Stimulated activated CD8-positive, alpha-beta memory T cell treated with anti-CD3 and anti-CD28 coated beads, Interleukin-15, amount 100 ng/mL, for 4 hours (primary cell): ENCODE data around the gene TOP3B.

Experiments
- DNase-seq, 2 donors: peaks; one replicate each; pipeline ENCODE4 v3.0.0-alpha.2; 2020; ENCODE audit warnings: low read depth in 2 of 2

The TOP3B gene, protein sequence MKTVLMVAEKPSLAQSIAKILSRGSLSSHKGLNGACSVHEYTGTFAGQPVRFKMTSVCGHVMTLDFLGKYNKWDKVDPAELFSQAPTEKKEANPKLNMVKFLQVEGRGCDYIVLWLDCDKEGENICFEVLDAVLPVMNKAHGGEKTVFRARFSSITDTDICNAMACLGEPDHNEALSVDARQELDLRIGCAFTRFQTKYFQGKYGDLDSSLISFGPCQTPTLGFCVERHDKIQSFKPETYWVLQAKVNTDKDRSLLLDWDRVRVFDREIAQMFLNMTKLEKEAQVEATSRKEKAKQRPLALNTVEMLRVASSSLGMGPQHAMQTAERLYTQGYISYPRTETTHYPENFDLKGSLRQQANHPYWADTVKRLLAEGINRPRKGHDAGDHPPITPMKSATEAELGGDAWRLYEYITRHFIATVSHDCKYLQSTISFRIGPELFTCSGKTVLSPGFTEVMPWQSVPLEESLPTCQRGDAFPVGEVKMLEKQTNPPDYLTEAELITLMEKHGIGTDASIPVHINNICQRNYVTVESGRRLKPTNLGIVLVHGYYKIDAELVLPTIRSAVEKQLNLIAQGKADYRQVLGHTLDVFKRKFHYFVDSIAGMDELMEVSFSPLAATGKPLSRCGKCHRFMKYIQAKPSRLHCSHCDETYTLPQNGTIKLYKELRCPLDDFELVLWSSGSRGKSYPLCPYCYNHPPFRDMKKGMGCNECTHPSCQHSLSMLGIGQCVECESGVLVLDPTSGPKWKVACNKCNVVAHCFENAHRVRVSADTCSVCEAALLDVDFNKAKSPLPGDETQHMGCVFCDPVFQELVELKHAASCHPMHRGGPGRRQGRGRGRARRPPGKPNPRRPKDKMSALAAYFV

GRCh38 chr22:21982338-21982965, at the start of gene TOP3B:
Gene TOP3B (minus strand): TSS chr22:21982787. CDS start chr22:21975709, 7,078 bp downstream.
- peak; percentile 58 to 60 for DNase-seq

DNA sequence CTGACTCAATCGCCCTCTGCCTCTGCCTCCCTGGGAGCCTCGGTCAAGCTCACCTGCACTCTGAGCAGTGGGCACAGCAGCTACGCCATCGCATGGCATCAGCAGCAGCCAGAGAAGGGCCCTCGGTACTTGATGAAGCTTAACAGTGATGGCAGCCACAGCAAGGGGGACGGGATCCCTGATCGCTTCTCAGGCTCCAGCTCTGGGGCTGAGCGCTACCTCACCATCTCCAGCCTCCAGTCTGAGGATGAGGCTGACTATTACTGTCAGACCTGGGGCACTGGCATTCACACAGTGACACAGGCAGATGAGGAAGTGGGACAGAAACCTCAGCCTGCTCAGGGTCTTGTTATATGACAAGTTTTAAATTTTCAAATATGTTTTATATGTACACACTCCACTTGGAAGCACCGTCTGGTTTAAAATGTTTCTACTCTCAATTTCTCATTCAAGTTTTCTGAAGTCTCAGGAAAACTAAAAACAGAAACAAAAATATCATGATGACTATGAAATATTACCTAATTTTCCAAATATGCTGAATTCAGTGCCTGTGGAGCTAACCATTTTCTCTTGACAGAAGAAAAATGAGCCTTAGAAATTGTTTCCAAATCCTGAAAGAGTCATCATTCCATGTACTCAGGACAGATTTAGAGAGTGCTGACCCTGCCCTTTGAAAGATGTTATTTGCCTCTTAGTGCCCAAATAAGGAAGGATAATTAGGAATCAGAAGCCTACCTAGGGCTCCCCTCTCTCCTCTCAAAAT, 48.8 kb upstream of the TOP3B start:
- DNase-seq, result no peak

- DNase-seq, result no peak
These were observed 48.1 kb upstream of the TOP3B start for GRCh38 chr22:22030493-22031182.

- DNase-seq, result no peak
These were observed 45.4 kb upstream of the TOP3B start for GRCh38 chr22:22027955-22028354.

DNA sequence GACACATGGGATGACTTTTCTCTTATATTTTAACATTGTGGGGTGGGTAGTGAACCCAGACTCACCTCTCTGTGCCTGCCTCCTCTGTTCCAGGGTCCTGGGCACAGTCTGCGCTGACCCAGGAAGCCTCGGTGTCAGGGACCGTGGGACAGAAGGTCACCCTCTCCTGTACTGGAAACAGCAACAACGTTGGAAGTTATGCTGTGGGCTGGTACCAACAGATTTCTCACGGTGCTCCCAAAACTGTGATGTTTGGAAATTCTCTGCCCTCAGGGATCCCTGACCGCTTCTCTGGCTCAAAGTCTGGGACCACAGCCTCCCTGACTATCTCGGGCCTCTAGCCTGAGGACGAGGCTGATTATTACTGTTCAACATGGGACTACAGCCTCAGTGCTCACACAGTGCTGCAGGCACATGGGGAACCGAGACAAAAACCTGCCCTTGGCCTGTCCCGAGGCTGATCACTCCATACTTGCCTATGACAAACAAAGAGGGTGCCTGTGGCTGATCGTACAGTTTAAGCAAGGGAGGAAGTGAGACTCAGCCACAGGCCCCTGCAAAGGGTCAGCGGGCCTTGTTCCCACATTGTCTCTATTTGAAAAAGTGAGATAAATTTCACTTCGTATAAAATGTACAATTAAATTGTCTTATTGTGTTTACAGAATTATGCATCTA, 43.7 kb upstream of the TOP3B start:
- no peak for DNase-seq

GRCh38 chr22:22025320-22026156, 43.0 kb upstream of the TOP3B start:
- no peak for DNase-seq

GRCh38 chr22:22024440-22024839, 41.9 kb upstream of the TOP3B start:
- DNase-seq, result no peak

DNA sequence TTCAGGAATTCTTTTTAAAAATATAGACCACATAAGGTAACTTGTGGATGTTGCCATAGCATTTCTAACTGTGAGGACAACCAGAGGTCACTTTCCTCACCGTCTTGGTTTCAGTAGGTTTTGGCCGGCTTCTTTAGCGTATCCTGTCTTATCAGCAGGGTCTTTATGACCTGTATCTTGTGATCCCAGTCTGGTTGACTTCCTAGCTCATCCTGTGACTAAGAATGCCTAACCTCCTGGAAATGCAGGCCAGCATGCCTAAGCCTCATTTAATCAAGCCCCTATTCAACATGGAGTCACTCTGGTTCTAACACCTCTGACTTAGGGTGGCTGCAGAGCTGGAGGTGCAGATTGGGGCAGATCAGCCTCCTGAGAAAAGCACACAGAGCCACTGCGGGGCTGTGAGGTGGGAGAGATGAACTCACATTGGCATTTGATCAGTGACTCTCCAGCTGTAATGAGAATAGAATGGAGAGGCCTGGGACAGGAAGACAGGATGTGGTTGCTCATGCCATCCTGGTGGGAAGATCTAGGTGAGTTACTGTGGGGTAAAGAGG, 41.1 kb upstream of the TOP3B start:
- no peak for DNase-seq

- no peak for DNase-seq
These were observed 40.5 kb upstream of the TOP3B start for GRCh38 chr22:22022947-22023534.

DNA sequence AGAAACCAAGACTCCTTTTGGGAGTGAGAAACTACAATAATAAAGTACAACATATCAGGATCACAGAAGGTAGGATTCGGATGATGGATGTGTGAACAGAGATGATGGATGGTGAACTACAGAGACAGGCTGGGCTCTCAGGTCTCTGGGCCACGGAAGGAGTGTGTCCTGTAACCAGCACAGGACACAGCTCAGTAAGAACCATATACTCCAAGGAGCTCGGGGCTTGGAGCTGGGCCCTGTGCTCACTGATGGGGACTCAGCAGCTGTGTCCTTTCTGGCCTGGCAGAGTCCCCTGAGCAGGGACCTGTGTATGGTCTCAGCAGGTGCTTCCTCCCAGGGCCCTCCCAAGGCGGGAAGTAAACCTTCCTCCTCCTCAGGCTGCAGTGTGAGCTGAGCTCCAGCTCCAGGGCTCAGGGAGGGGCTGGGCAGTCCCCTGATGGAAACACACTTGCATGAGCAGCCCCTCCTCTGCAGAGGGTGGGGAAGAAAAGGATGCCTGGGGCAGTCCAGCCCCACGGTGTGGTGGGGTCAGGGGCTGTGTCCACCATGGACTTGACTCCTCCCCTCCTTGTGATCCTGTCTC, 39.8 kb upstream of the TOP3B start:
- no peak for DNase-seq

DNA sequence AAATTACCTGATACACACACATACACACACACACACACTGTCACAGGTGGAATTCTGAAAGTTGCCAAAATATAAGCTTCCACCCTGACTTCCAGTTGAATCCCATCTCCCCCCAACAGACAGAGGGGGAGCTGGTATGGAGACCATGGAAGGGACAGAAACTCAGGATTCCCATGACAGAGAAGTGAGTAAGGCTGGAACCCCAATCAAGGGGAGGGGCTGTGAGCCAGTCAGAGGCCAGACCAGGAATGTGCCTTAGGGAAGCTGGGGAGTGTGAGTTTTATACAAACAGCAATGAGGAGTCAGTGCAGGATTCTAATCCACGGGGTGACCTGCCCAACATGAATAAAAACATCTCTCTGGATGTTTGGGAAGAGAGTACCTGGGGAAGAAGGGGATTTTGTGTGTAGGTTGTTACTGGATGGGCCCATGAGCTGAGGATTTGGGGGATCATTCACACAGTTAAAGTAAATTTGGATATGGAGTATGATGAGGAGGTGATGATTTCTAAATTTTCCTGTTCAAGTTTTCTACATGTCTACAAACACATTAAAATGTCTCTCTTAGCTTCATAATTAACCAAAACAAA, 38.7 kb upstream of the TOP3B start:
- DNase-seq, result no peak

DNA sequence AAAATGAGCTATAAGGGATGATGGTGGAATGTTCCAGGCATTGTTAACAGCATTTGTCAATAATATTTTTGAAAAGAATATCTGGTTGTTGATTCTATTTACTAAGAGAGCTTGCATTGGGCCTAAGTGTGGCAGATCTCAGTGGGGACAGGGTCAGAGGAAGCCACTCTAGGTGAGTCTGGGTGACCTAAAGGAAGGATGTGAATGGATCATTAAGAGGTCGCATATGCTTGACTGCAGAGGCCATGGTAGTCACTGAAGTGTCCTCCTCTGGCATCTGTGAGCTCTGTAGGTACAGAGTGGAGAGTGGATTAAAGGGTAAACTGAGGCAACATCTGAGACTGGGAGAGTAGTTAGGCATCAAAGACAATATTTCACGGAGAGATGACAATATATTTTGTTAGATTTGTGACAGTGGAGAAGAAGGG, 37.9 kb upstream of the TOP3B start:
- no peak for DNase-seq

- DNase-seq, result no peak
These were observed 37.3 kb upstream of the TOP3B start for GRCh38 chr22:22019659-22020424.

DNA sequence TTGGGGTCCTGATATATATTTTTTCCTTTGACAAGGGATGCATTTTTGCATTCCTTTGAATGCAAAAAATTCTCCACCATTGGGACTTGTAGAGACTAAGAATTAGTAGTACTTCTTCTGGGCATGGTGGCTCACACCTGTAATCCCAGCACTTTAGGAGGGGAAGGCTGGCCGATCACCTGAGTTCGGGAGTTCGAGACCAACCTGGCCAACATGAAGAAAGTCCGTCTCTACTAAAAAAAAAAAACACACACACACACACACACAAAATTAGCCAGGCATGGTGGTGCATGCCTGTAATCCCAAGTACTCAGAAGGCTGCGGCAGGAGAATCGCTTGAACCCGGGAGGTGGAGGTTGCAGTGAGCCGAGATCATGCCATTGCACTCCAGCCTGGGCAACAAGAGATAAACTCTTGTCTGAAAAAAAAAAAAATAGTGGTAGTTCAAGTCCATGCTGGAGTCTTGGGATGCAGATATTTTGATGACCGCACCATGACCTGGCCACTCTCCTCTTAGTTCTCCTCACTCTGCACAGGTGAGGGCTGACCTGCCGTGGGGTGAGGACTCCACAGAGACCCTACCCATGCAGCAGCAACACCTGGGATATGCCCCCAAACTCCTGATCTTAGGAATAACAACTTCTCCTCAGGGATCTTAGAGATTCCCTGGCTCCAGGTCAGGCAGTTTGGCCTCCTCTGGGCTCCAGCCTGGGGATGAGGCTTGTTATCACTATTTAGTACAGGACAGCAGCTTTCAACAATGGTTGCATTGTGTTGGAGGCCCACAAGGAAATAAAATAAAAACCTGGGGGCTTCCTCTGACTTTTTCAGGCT, 36.5 kb upstream of the TOP3B start:
- DNase-seq, result no peak

GRCh38 chr22:22015631-22016030, 33.0 kb upstream of the TOP3B start:
- DNase-seq, result no peak

DNA sequence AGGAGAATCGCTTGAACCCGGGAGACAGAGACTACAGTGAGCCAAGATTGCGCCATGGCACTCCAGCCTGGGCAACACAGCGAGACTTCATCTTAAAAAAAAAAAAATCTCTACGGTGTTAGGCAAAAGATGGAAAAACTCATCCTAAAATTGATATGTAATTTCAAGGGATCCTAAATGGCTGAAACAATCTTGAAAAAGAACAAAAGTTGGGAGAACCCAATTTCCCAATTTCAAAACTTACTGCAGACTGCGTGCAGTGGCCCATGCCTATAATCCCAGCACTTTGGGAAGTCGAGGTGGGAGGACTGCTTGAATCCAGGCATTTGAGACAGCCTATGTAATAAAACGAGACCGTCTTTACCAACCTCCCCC, 31.7 kb upstream of the TOP3B start:
- DNase-seq, result no peak
